HCT116 (cell line): ENCODE results near the gene UAP1. TPM values are rescaled to one million over a fixed set of nuclear protein-coding genes. Genes with fewer than 3 reads are reported as not detected.

ENCODE experiments used
- ATAC-seq: fragments of 200-7000 bp; cut with Tn5 transposase; 2 replicates; pipeline ENCODE4 v1.9.1; 2020; ENCODE audit warnings: mild to moderate bottlenecking, moderate library complexity
- BruUV-seq: library from RNA; stranded (reverse); fragments of 400-500 nt; replicated peaks from 2 replicates; lab custom pipeline; 2021; lab: Mats Ljungman, UMichigan
- CTCF ChIA-PET: fragments of 300-600 bp; sonication (Branson Sonifier 250); formaldehyde crosslinking; loops from one replicate; lab custom pipeline; 2021; ENCODE audit warnings: antibody characterized with exemption; lab: Charles Lee
- POLR2A ChIA-PET: fragments of 300-600, 350-600 bp; sonication (Branson Sonifier 250); formaldehyde crosslinking; loops from one replicate; lab custom pipeline; 2021; ENCODE audit warnings: antibody characterized with exemption; lab: Charles Lee
- RAD21 ChIA-PET, 2 experiments: fragments of 300-600 bp; sonication (Branson Sonifier 250); formaldehyde crosslinking; loops; one replicate each; lab custom pipeline; 2023; ENCODE audit warnings: low total read pairs in 2 of 2; ENCODE audit not compliant: uncharacterized antibody in 2 of 2, unreplicated experiment in 2 of 2, low non-redundant PET in 1 of 2; lab: Charles Lee
- DNase-seq: peaks from one replicate; pipeline ENCODE4 v3.0.0-alpha.2; 2010; ENCODE audit warnings: low read depth, low spot score
- H2AFZ ChIP-seq: fragments of 200-600 bp; shearing (Covaris generic), sonication (generic); 2 replicates; pipeline ENCODE4 v1.6.1; 2017; ENCODE audit warnings: low read depth, mixed run types, mixed read lengths, antibody characterized with exemption, low read length; ENCODE audit not compliant: poor library complexity, severe bottlenecking
- H3K27ac ChIP-seq: 2 replicates; pipeline ENCODE4 v1.5.1; 2012; ENCODE audit warnings: low read depth, low read length
- H3K27me3 ChIP-seq: fragments of 200-600 bp; sonication (generic); 2 replicates; pipeline ENCODE4 v1.6.1; 2016; ENCODE audit warnings: mixed run types, low read length, mixed read lengths; ENCODE audit not compliant: insufficient read depth
- H3K36me3 ChIP-seq, 2 experiments: fragments of 200-500 bp in 1 of 2; fragments of 200-600 bp in 1 of 2; sonication (Bioruptor generic) in 1 of 2; sonication (generic) in 1 of 2; 2 replicates each; pipeline versions ENCODE4 v1.5.1 to v1.6.1; 2014 to 2016; ENCODE audit warnings: low read length in 2 of 2, inconsistent platforms in 1 of 2, mixed read lengths in 1 of 2, mixed run types in 1 of 2; ENCODE audit not compliant: insufficient read depth in 2 of 2, control insufficient read depth in 1 of 2
- H3K4me1 ChIP-seq, 2 experiments: fragments of 200-600 bp in 1 of 2; sonication (generic) in 1 of 2; 2 replicates each; pipeline versions ENCODE4 v1.5.1 to v1.6.1; 2012 to 2017; ENCODE audit warnings: low read length in 2 of 2, inconsistent platforms in 1 of 2, mild to moderate bottlenecking in 1 of 2, mixed read lengths in 1 of 2, mixed run types in 1 of 2, moderate library complexity in 1 of 2; ENCODE audit not compliant: insufficient read depth in 2 of 2, control insufficient read depth in 1 of 2
- H3K4me2 ChIP-seq: fragments of 200-600 bp; sonication (generic); 2 replicates; pipeline ENCODE4 v1.6.1; 2017; ENCODE audit warnings: mixed run types, low read length, mixed read lengths
- H3K4me3 ChIP-seq, 2 experiments: fragments of 200-600 bp in 1 of 2; sonication (generic) in 1 of 2; replicated peaks in 1 of 2; 2 replicates each; pipeline ENCODE4 v1.5.1; 2011 to 2016; ENCODE audit warnings: low read length in 2 of 2, control low read depth in 1 of 2, low read depth in 1 of 2, mild to moderate bottlenecking in 1 of 2, mixed read lengths in 1 of 2, mixed run types in 1 of 2
- H3K79me2 ChIP-seq: fragments of 200-600 bp; sonication (generic); 2 replicates; pipeline ENCODE4 v1.6.1; 2017; ENCODE audit warnings: mild to moderate bottlenecking, mixed run types, low read length, moderate library complexity, mixed read lengths; ENCODE audit not compliant: insufficient read depth
- H3K9ac ChIP-seq: fragments of 200-600 bp; sonication (generic); 2 replicates; pipeline ENCODE4 v1.6.1; 2016; ENCODE audit warnings: low read length, mixed read lengths
- H3K9me2 ChIP-seq: fragments of 200-600 bp; sonication (generic), shearing (Covaris generic); 2 replicates; pipeline ENCODE4 v1.6.1; 2017; ENCODE audit warnings: mixed run types, mild to moderate bottlenecking, moderate library complexity; ENCODE audit not compliant: insufficient read depth
- H3K9me3 ChIP-seq, 2 experiments: fragments of 200-500 bp in 1 of 2; fragments of 200-600 bp in 1 of 2; sonication (Bioruptor generic) in 1 of 2; sonication (generic) in 1 of 2; 2 replicates each; pipeline ENCODE4 v1.6.1; 2014 to 2017; ENCODE audit warnings: low read length in 2 of 2, mixed read lengths in 2 of 2, inconsistent platforms in 1 of 2, low read depth in 1 of 2, mild to moderate bottlenecking in 1 of 2, mixed run types in 1 of 2, moderate library complexity in 1 of 2; ENCODE audit not compliant: control insufficient read depth in 1 of 2, insufficient read depth in 1 of 2
- H4K20me1 ChIP-seq: fragments of 200-600 bp; sonication (generic), shearing (Covaris generic); 2 replicates; pipeline ENCODE4 v1.6.1; 2017; ENCODE audit warnings: mixed run types, mild to moderate bottlenecking, moderate library complexity; ENCODE audit not compliant: insufficient read depth
- CBX3 ChIP-seq: IDR thresholded peaks from 2 replicates; pipeline ENCODE4 v1.6.1; 2012; ENCODE audit warnings: low read depth
- CEBPB ChIP-seq: IDR thresholded peaks from 2 replicates; pipeline ENCODE4 v1.6.1; 2012; ENCODE audit warnings: low read depth
- CTCF ChIP-seq, 3 experiments: fragments of 200-600 bp in 1 of 3; sonication (generic) in 1 of 3; IDR thresholded peaks in 2 of 3; conservative IDR thresholded peaks in 1 of 3; 2 replicates each; pipeline ENCODE4 v1.5.1; 2012 to 2017; ENCODE audit warnings: low read depth in 2 of 3, low read length in 2 of 3, antibody characterized with exemption in 1 of 3, borderline replicate concordance in 1 of 3, control low read depth in 1 of 3, mild to moderate bottlenecking in 1 of 3, mixed read lengths in 1 of 3, mixed run types in 1 of 3, moderate library complexity in 1 of 3; ENCODE audit not compliant: insufficient read depth in 1 of 3
- EGR1 ChIP-seq: IDR thresholded peaks from 2 replicates; pipeline ENCODE4 v1.6.1; 2012; ENCODE audit warnings: low read depth
- FOSL1 ChIP-seq: IDR thresholded peaks from 2 replicates; pipeline ENCODE4 v1.6.1; 2012; ENCODE audit warnings: low read depth
- MAX ChIP-seq: IDR thresholded peaks from 2 replicates; pipeline ENCODE4 v1.6.1; 2012
- POLR2A ChIP-seq: IDR thresholded peaks from 2 replicates; pipeline ENCODE4 v1.7.0; 2011; ENCODE audit warnings: borderline replicate concordance; ENCODE audit not compliant: insufficient read depth, insufficient read length; ENCODE audit errors: extremely low read depth
- RAD21 ChIP-seq: IDR thresholded peaks from 2 replicates; pipeline ENCODE4 v1.6.1; 2012; ENCODE audit warnings: low read depth, mild to moderate bottlenecking
- SP1 ChIP-seq: IDR thresholded peaks from 2 replicates; pipeline ENCODE4 v1.6.1; 2012; ENCODE audit warnings: low read depth
- SRF ChIP-seq: IDR thresholded peaks from 2 replicates; pipeline ENCODE4 v1.6.1; 2012; ENCODE audit warnings: low read depth
- YY1 ChIP-seq: IDR thresholded peaks from 2 replicates; pipeline ENCODE4 v1.6.1; 2011; ENCODE audit warnings: low read length, low read depth, moderate library complexity, mild to moderate bottlenecking; ENCODE audit not compliant: insufficient replicate concordance; ENCODE audit errors: extremely low read depth
- ZBTB33 ChIP-seq: IDR thresholded peaks from 2 replicates; pipeline ENCODE4 v1.6.1; 2011; ENCODE audit warnings: mild to moderate bottlenecking, low read length, moderate library complexity; ENCODE audit not compliant: insufficient replicate concordance; ENCODE audit errors: extremely low read depth
- intact Hi-C: fragments of 100-400 bp; cut with micrococcal nuclease; formaldehyde crosslinking; loops from 2 replicates; pipeline ENCODE4 v1.10.0; 2022
- total RNA-seq: library from RNA; stranded (reverse); gene quantifications from one replicate; pipeline ENCODE4 v1.2.1, GENCODE V29; 2021; ENCODE audit not compliant: unreplicated experiment

UAP1 gene
- total RNA-seq, 1 experiment from 2014 or later = 51.4 TPM

- H3K4me1 ChIP-seq = peaks cover 0 to 3% of the 10 kb centered on the region in 2 experiments; a peak in 1 of 4 replicates
- H3K79me2 ChIP-seq = peaks cover 7% of the 10 kb centered on the region
- no peaks in the 10 kb centered on the region for H3K9me3 ChIP-seq
- no peak overlapping the region for H3K9ac ChIP-seq
- no peak for DNase-seq
- H4K20me1 ChIP-seq = no peaks in the 10 kb centered on the region
- no peak for TF ChIP-seq CTCF (IDR thresholded peaks at IDR 0.05 in 2 of 3, conservative IDR thresholded peaks at IDR 0.05 in 1 of 3; ENCODE audit: borderline replicate concordance in 1 of 3, insufficient read depth in 1 of 3, low read depth in 2 of 3, low read length in 2 of 3)
- no peak for TF ChIP-seq SP1
- no TSS peak for BruUV-seq
- peaks cover 5 to 12% of the 10 kb centered on the region in 2 experiments; a peak in 2 of 4 replicates for H3K36me3 ChIP-seq
- intact Hi-C loops = no loop called here
- no peak overlapping the region for H2AFZ ChIP-seq
- H3K9me2 ChIP-seq = no peaks in the 10 kb centered on the region
- CTCF ChIA-PET = interaction anchor here (1.7 kb wide), 1 partner anchor 173 kb away, joined by 3 read pairs; no protein-coding TSS in a partner anchor
- H3K4me3 ChIP-seq = no peak overlapping the region
- no peak for ATAC-seq
- POLR2A ChIA-PET = no interaction called here
- no peak overlapping the region for H3K27ac ChIP-seq
- RAD21 ChIA-PET = no interaction called here
- H3K4me2 ChIP-seq = no peak overlapping the region
- no peaks in the 10 kb centered on the region for H3K27me3 ChIP-seq
Measured at GRCh38 chr1:162530307-162530987, 31.1 kb upstream of the UAP1 start.

- Histone ChIP-seq H2AFZ (no peak overlapping the region), H3K9me2 (no peaks in the 10 kb centered on the region), H3K27me3 (no peaks in the 10 kb centered on the region), H3K9ac (no peak overlapping the region), H4K20me1 (no peaks in the 10 kb centered on the region), H3K27ac (no peak overlapping the region), H3K4me2 (no peak overlapping the region), H3K79me2 (peaks cover 7% of the 10 kb centered on the region), H3K9me3 (no peaks in the 10 kb centered on the region), H3K4me1 (peaks cover 0 to 7% of the 10 kb centered on the region in 2 experiments; a peak in 1 of 4 replicates), H3K36me3 (peaks cover 3 to 10% of the 10 kb centered on the region in 2 experiments; a peak in 2 of 4 replicates), H3K4me3 (no peak overlapping the region)
- no TSS peak for BruUV-seq
- ChIA-PET CTCF (no interaction called here), POLR2A (no interaction called here), RAD21 (no interaction called here)
- intact Hi-C loops = no loop called here
- ATAC-seq (no peak), DNase-seq (no peak)
- no peak for TF ChIP-seq SRF
- TF ChIP-seq CTCF (IDR thresholded peaks at IDR 0.05 in 2 of 3, conservative IDR thresholded peaks at IDR 0.05 in 1 of 3; ENCODE audit: borderline replicate concordance in 1 of 3, insufficient read depth in 1 of 3, low read depth in 2 of 3, low read length in 2 of 3) = no peak
- no peak for TF ChIP-seq FOSL1
- no peak for TF ChIP-seq CEBPB
- TF ChIP-seq EGR1 = no peak
- TF ChIP-seq ZBTB33 = no peak
- TF ChIP-seq RAD21 = no peak
- TF ChIP-seq MAX = no peak
- TF ChIP-seq CBX3 = no peak
- TF ChIP-seq YY1 = no peak
- TF ChIP-seq POLR2A = no peak
Measured at GRCh38 chr1:162530988-162531319, 30.6 kb upstream of the UAP1 start.
